HCT116 (cell line): Measurements from ENCODE around the gene CCND2.

Source experiments
- CTCF ChIP-seq, 3 experiments: fragments of 200-600 bp in 1 of 3; sonication (generic) in 1 of 3; IDR thresholded peaks in 2 of 3; conservative IDR thresholded peaks in 1 of 3; 2 replicates each; pipeline ENCODE4 v1.5.1; 2012 to 2017; ENCODE audit warnings: low read depth in 2 of 3, low read length in 2 of 3, antibody characterized with exemption in 1 of 3, borderline replicate concordance in 1 of 3, control low read depth in 1 of 3, mild to moderate bottlenecking in 1 of 3, mixed read lengths in 1 of 3, mixed run types in 1 of 3, moderate library complexity in 1 of 3; ENCODE audit not compliant: insufficient read depth in 1 of 3
- EGR1 ChIP-seq: IDR thresholded peaks from 2 replicates; pipeline ENCODE4 v1.6.1; 2012; ENCODE audit warnings: low read depth
- EZH2 ChIP-seq: fragments of 200-600 bp; sonication (generic); IDR thresholded peaks from 2 replicates; pipeline ENCODE4 v1.6.1; 2017; ENCODE audit warnings: antibody characterized with exemption, mixed run types
- EZH2phosphoT487 ChIP-seq: fragments of 200-600 bp; IDR thresholded peaks from 2 replicates; pipeline ENCODE4 v1.6.1; 2018; ENCODE audit warnings: antibody characterized with exemption, borderline replicate concordance
- MAX ChIP-seq: IDR thresholded peaks from 2 replicates; pipeline ENCODE4 v1.6.1; 2012
- POLR2A ChIP-seq: IDR thresholded peaks from 2 replicates; pipeline ENCODE4 v1.7.0; 2011; ENCODE audit warnings: borderline replicate concordance; ENCODE audit not compliant: insufficient read depth, insufficient read length; ENCODE audit errors: extremely low read depth
- POLR2AphosphoS5 ChIP-seq: IDR thresholded peaks from 2 replicates; pipeline ENCODE4 v1.6.1; 2011; ENCODE audit warnings: mild to moderate bottlenecking, low read depth, low read length, moderate library complexity
- RAD21 ChIP-seq: IDR thresholded peaks from 2 replicates; pipeline ENCODE4 v1.6.1; 2012; ENCODE audit warnings: low read depth, mild to moderate bottlenecking
- REST ChIP-seq: IDR thresholded peaks from 2 replicates; pipeline ENCODE4 v1.6.1; 2012; ENCODE audit warnings: low read depth
- SP1 ChIP-seq: IDR thresholded peaks from 2 replicates; pipeline ENCODE4 v1.6.1; 2012; ENCODE audit warnings: low read depth
- YY1 ChIP-seq: IDR thresholded peaks from 2 replicates; pipeline ENCODE4 v1.6.1; 2011; ENCODE audit warnings: low read length, low read depth, moderate library complexity, mild to moderate bottlenecking; ENCODE audit not compliant: insufficient replicate concordance; ENCODE audit errors: extremely low read depth
- ZFX ChIP-seq: fragments of 450-650 bp; IDR thresholded peaks from 2 replicates; pipeline ENCODE4 v1.6.1; 2017

GRCh38 chr12:4320853-4321701 is 47.5 kb downstream of the CCND2 start, which contains the start of gene TIGAR:
- TF ChIP-seq EZH2phosphoT487 (no peak), POLR2A (peak; percentile 50), CTCF (IDR thresholded peaks at IDR 0.05 in 2 of 3, conservative IDR thresholded peaks at IDR 0.05 in 1 of 3; ENCODE audit: borderline replicate concordance in 1 of 3, insufficient read depth in 1 of 3, low read depth in 2 of 3, low read length in 2 of 3) (no peak), SP1 (peak; percentile 55; the same call in 1 of the 2 replicates), RAD21 (no peak), POLR2AphosphoS5 (peak; percentile 74), MAX (peak; percentile 53; the same call in 1 of the 2 replicates), EGR1 (no peak), ZFX (peak; percentile 28), YY1 (no peak), REST (no peak), EZH2 (no peak)
